Activated CD4-positive, alpha-beta T cell treated with anti-CD3 and anti-CD28 coated beads, Interleukin-2, amount 10 ng/mL, durations not matched to agents 7 days and 5 days (primary cell): ENCODE results near the gene HCN2. TPM values are rescaled to one million over a fixed set of nuclear protein-coding genes. Genes with fewer than 3 reads are reported as not detected.
"Not testable (repeated sequence)": the region's sequence is repeated elsewhere in the genome, so short reads cannot be mapped to it uniquely, and the experiment has no call there.

Source experiments
- CTCF ChIA-PET: fragments of 350-600 bp; sonication (Branson Sonifier 250); formaldehyde crosslinking; loops from one replicate; lab custom pipeline; 2021; ENCODE audit warnings: antibody characterized with exemption; lab: Charles Lee
- POLR2A ChIA-PET: fragments of 350-600 bp; sonication (Branson Sonifier 250); formaldehyde crosslinking; loops from one replicate; lab custom pipeline; 2021; ENCODE audit warnings: antibody characterized with exemption; lab: Charles Lee
- DNase-seq: peaks from one replicate; pipeline ENCODE4 v3.0.0-alpha.2; 2020
- H3K27ac Mint-ChIP-seq: one replicate; pipeline ENCODE4 v1.8.0; 2021; ENCODE audit warnings: mild to moderate bottlenecking, moderate library complexity, mixed read lengths
- H3K27me3 Mint-ChIP-seq: one replicate; pipeline ENCODE4 v1.8.0; 2021; ENCODE audit warnings: mixed read lengths
- H3K36me3 Mint-ChIP-seq: one replicate; pipeline ENCODE4 v1.8.0; 2021; ENCODE audit warnings: low read depth, mixed read lengths
- H3K4me1 Mint-ChIP-seq: one replicate; pipeline ENCODE4 v1.8.0; 2021; ENCODE audit warnings: mixed read lengths
- H3K4me3 Mint-ChIP-seq: one replicate; pipeline ENCODE4 v1.8.0; 2021; ENCODE audit warnings: mild to moderate bottlenecking, moderate library complexity, mixed read lengths
- H3K9me3 Mint-ChIP-seq: one replicate; pipeline ENCODE4 v1.8.0; 2021; ENCODE audit warnings: mixed read lengths
- total RNA-seq, 2 experiments: library from RNA; stranded (reverse); gene quantifications; one replicate each; pipeline ENCODE4 v1.2.3, GENCODE V29; 2021

The HCN2 gene
- total RNA-seq, 2 experiments from 2014 or later = 2.6 to 3.2 TPM

DNA sequence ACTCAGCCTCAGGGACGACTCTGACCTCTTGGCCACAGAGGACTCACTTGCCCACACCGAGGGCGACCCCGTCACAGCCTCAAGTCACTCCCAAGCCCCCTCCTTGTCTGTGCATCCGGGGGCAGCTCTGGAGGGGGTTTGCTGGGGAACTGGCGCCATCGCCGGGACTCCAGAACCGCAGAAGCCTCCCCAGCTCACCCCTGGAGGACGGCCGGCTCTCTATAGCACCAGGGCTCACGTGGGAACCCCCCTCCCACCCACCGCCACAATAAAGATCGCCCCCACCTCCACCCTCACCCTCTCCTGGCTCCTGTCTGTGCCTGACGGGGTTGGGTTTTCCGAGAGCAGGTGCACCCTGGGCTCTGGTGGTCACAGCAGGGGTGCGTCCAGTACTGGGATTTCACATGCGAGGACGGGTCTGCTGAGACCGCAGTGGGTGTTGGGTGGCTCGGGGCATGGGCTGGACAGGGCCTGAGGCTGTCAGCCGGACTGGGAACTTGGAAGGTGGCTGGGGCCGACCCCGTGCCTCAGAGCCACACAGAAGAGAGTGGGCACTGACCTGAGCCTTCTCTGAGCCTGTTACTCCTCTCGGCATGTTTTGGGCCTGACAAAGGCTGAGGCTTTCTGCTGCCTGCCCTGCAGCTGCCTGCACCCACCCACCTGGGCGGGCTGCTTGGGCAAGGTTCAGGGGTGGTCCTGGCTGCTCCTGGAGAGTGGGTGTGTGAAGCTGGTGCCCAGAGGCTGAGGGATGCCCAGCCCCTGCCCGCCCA, 6.3 kb upstream of the HCN2 start:
- H3K27ac Mint-ChIP-seq = no peak overlapping the region
- H3K27me3 Mint-ChIP-seq = peaks cover 4% of the 10 kb centered on the region
- no peak for DNase-seq
- CTCF ChIA-PET = interaction anchor here (0.7 to 1.2 kb wide), 3 partner anchors 15 to 73 kb away, joined by 3 to 5 read pairs (median 4); no protein-coding TSS in a partner anchor
- H3K9me3 Mint-ChIP-seq = no peaks in the 10 kb centered on the region
- no peak overlapping the region for H3K4me3 Mint-ChIP-seq
- peaks cover 6% of the 10 kb centered on the region for H3K4me1 Mint-ChIP-seq
- POLR2A ChIA-PET = no interaction called here
- peaks cover 3% of the 10 kb centered on the region for H3K36me3 Mint-ChIP-seq

DNA sequence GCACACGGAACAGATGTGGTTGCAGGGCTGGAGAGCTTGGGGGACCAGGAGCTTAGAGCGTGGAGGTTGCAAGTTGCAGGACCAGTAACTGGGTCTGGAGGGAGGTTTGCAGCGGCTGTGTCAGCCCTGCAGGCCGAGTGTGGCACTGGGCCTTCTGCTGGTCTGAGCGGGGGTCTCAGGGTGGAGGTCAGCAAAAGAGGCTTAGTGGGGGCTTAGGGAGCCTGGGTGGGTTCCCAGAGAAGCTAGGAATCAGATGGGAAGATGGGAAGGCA, 5.8 kb upstream of the HCN2 start:
- peak overlapping the region; percentile 76 for H3K27ac Mint-ChIP-seq
- peaks cover 8% of the 10 kb centered on the region for H3K4me1 Mint-ChIP-seq
- peaks cover 3% of the 10 kb centered on the region for H3K36me3 Mint-ChIP-seq
- no peak for DNase-seq
- POLR2A ChIA-PET = no interaction called here
- no peaks in the 10 kb centered on the region for H3K9me3 Mint-ChIP-seq
- H3K4me3 Mint-ChIP-seq = no peak overlapping the region
- peaks cover 6% of the 10 kb centered on the region for H3K27me3 Mint-ChIP-seq
- CTCF ChIA-PET = interaction anchor here (0.5 to 1.7 kb wide), 9 partner anchors 9 to 74 kb away, joined by 3 to 8 read pairs (median 4); no protein-coding TSS in a partner anchor

DNA sequence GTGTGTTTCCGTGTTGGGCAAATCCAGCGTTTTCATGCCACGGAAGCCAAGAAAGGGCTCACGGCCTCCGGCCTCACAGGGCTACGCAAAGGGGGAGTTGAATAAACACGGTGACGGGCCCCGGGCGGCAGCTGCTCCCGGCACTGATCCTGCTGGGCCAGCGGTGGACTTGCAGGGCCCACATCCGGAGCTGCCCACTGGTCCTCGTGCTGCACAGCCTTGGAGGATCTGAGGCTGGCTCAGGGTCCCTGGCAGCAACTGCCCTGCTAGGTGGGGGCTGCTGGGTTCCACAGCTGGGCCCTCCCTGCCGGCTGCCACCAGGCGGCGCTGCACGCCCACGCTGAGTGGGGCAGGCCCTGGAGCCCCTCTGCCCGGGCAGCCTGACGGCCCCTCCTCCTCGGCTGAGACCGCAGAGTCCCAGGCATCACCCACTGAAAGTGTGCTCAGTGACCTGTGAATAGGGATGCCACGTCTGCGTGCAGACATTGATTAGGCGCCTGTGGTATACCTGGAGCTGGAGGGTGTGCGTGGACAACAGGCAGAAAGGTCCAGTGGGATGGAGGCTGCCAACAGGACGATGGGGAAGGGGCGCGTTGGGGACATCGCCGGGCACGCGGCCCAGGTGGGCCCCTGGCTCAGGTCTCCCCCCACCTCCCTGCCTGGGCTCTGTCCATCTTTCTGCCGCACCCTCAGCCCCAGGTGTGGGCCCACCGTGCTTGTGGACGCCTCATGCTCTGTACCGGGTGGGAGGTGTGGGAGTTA, 5.3 kb upstream of the HCN2 start:
- CTCF ChIA-PET = interaction anchor here (0.5 to 1.7 kb wide), 14 partner anchors 10 to 84 kb away, joined by 3 to 8 read pairs (median 4); partner anchors contain the start of gene POLRMT
- Mint-ChIP-seq H3K9me3 (no peaks in the 10 kb centered on the region), H3K27me3 (peaks cover 8% of the 10 kb centered on the region), H3K27ac (no peak overlapping the region), H3K4me3 (no peak overlapping the region), H3K36me3 (peaks cover 3% of the 10 kb centered on the region), H3K4me1 (peaks cover 8% of the 10 kb centered on the region)
- DNase-seq = peak; percentile 61
- POLR2A ChIA-PET = no interaction called here

DNA sequence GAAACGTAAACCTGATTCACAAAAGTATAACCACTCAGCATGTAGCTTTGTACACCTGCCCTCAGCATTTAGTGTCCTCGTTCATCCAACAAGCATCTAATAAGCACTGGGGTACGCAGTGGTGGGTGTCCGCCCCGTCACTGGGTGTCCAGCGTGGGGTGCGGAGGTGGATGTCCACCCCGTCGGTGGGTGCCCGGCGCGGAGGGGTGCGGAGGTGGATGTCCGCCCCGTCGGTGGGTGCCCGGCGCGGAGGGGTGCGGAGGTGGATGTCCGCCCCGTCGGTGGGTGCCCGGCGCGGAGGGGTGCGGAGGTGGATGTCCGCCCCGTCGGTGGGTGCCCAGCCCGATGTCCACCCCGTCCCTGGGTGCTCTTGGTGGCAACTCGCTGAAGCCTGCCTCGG, 4.5 kb upstream of the HCN2 start:
- POLR2A ChIA-PET, H3K4me3 Mint-ChIP-seq, DNase-seq, H3K9me3 Mint-ChIP-seq, H3K4me1 Mint-ChIP-seq, H3K27me3 Mint-ChIP-seq, H3K36me3 Mint-ChIP-seq, H3K27ac Mint-ChIP-seq: not testable (repeated sequence)
- CTCF ChIA-PET = interaction anchor here (0.5 to 1.7 kb wide), 10 partner anchors 10 to 83 kb away, joined by 3 to 8 read pairs (median 4); partner anchors contain the start of gene POLRMT

DNA sequence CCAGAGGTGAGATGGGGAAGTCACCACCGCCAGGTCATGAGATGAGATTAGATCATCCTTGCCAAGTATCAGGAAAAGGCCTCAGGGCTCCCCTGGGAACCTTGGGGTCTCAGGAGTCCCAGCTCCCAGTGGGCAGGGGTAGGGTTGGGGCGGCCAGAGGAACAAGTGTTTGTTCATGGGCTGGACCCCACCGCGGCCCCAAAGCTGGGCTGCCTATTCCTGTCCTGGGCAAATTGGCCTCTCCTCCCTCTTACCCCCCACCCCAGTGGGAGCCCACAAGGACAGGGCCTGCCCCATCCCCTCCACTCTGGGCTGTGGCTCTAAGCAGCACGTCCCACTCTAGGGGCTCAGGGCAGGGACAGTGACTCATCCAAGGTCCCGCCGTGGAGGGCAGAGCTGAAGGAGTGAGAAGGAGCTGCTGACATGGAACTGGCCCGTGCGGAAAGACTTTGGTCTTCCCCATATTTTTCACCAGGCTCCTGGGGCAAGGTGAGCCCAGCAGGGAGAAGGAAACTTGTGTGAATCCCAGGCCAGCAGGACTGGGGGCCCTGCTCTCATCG, 4.0 kb upstream of the HCN2 start:
- Mint-ChIP-seq H3K9me3 (no peaks in the 10 kb centered on the region), H3K27me3 (peaks cover 10% of the 10 kb centered on the region), H3K27ac (no peak overlapping the region), H3K4me3 (no peak overlapping the region), H3K4me1 (peaks cover 10% of the 10 kb centered on the region), H3K36me3 (peaks cover 3% of the 10 kb centered on the region)
- POLR2A ChIA-PET = no interaction called here
- CTCF ChIA-PET = interaction anchor here (0.6 to 1.7 kb wide), 6 partner anchors 11 to 65 kb away, joined by 3 to 8 read pairs (median 4); partner anchors contain the start of gene POLRMT
- DNase-seq = no peak

DNA sequence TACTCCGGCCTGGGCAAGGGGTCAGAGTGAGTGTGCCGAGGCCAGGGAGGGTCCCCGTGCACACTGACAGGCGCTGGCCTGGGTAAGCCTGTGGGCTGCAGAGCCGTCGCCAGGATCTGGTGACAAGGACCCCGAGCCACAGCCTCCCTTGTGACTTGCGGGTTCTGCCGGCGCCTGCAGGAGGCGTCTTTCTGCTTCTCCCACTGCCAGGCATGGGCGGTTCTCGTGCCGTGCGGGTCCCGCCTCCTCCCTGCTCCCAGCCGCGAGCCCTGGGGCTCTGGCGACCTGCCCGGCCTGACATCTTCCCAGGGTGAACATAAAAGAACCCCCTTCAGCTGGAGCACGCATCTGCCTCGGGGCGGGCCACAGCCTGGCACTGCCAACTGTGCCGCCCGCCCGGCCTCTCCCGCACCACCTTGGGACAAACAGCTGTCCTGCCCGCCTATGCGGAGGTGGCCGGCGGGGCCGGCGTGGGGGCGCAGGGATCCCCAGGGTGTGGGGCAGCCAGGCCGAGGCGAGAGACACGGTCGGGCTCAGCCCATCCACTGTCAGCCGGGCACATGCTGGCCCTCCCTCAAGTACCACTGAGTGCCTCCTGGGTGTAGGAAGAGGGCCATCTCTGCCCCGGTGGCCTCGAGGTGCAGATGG, 1.5 kb upstream of the HCN2 start:
- CTCF ChIA-PET = no interaction called here
- Mint-ChIP-seq H3K27ac (no peak overlapping the region), H3K36me3 (no peaks in the 10 kb centered on the region), H3K27me3 (peaks cover 21% of the 10 kb centered on the region), H3K9me3 (no peaks in the 10 kb centered on the region), H3K4me3 (no peak overlapping the region), H3K4me1 (peaks cover 10% of the 10 kb centered on the region)
- peak; percentile 71 for DNase-seq
- POLR2A ChIA-PET = no interaction called here

DNA sequence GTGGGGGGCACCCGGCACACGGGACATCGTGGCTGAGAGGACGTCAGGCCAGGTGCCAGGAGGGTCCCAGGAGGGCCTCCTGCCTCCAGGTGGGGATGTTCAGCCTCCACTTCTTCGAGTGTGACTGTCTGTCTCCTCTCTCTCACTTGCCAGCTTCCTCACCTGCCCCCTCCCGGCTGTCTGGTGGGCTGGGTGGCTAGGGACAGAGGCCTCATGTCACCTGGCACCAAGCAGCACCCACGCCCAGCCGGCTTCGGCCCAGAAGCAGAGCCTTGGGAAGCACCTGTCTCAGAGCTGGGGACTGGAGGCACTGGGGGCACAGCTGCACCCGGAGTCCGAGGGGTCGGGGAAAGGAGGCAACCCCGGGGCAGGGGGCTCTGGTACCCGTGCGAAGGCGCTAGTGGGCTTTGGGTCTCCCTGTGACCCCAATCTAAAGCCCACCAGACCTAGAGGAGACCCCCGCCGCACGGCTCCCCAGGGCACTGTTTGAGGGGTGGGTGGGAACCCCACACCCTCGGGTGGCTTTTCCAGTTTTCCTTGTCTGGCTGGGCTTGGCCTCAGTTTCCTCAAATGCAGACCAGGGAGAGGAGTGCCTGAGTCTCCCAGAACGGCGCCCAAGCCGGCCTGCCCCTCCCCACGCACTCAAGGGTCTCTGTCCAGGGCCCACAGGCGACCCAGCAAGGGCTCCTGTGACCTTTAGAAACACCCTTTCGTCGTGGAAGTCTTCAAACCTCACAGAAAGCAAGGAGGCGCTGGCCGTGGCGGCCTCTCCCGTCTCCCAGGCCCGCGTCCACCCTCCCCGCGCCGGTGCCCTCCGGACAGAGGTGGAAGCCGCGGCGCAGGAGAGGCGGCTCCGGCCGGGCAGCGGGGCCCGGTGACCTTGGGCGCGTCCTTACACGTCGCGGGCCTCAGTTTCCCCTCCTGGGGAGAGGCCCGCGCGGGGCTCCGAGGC, 664 bp upstream of the HCN2 start:
- Mint-ChIP-seq H3K27me3 (peaks cover 27% of the 10 kb centered on the region), H3K4me3 (no peak overlapping the region), H3K36me3 (no peaks in the 10 kb centered on the region), H3K9me3 (no peaks in the 10 kb centered on the region), H3K4me1 (peaks cover 10% of the 10 kb centered on the region), H3K27ac (no peak overlapping the region)
- no peak for DNase-seq
- CTCF ChIA-PET = interaction anchor here (0.5 kb wide), 1 partner anchor 85 kb away, joined by 3 read pairs; no protein-coding TSS in a partner anchor
- POLR2A ChIA-PET = no interaction called here

DNA sequence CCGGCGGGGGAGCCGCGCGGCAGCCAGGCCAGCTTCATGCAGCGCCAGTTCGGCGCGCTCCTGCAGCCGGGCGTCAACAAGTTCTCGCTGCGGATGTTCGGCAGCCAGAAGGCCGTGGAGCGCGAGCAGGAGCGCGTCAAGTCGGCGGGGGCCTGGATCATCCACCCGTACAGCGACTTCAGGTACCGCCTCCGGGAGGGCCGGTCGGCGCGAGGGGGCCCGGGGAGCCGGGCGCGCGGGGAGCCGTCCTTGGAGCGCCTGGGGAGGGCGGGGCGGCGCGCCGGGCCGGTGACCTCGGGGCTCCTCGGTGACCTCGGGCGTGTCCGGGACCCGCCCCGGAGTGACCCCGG, 690 bp downstream of the HCN2 start:
- ChIA-PET CTCF (no interaction called here), POLR2A (no interaction called here)
- H3K9me3 Mint-ChIP-seq = no peaks in the 10 kb centered on the region
- no peak overlapping the region for H3K4me3 Mint-ChIP-seq
- no peaks in the 10 kb centered on the region for H3K36me3 Mint-ChIP-seq
- no peak overlapping the region for H3K27ac Mint-ChIP-seq
- H3K27me3 Mint-ChIP-seq = peaks cover 27% of the 10 kb centered on the region
- peak; percentile 23 for DNase-seq
- H3K4me1 Mint-ChIP-seq = peaks cover 7% of the 10 kb centered on the region

DNA sequence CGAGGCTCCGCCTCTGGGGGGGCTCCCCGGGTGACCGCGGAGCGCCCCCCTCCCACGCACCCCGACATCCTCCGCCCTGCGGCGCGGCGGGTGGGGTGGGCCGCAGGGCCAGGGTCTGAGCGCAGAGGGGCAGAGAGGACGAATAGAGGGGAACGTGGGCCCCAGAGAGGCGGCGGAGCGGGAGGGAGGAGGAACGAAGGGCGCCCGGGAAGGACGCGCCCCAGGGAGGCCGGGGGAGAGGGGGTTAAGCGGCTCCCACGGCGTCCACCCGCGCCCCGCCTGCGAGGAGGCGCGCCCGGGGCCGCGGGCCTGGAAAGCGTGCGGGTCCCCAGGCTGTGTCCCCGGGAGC, 1.0 kb downstream of the HCN2 start:
- no peak overlapping the region for H3K4me3 Mint-ChIP-seq
- CTCF ChIA-PET = no interaction called here

DNA sequence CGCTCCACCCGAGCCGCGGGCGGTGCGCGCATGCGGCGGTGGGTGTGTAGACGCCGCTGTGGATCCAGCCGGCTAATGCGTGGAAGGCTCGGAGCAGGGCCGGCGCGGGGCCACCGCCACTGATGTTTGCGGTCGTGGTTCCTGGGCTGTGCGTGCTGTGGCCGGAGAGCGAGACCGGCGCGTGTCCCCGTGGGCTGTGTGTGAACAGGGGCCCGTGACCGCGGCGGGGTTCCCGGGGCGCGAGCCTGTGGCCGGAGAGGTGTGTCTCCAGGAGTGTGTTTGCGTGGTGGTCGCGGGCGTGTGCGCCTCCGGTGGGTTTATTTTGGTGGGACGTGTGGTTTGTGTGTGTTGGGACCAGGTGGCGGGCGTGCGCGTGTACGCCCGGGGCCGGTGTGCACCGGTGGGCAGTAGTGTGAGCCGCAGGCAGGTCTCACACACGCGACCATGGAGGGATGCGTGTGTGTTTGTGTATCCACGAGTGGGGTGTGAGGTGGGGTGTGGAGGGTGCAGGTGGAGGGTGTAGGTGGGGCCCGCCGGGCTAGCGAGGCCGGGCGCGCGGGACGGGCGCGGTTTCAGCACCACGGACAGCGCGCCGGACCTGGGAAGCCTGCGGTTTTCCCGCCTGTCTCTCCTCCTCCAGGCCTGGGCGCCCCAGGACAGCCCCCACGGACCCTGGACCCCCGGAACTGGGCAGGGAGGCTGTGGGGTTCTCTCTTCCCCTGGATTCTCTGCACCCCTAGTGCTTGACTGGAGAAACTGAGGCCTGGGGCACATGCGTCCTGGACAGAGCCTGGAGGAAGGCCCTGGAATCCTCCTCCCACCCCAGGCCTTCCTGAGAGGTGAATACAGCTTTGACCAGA, 1.6 kb downstream of the HCN2 start:
- Mint-ChIP-seq H3K36me3 (no peaks in the 10 kb centered on the region), H3K27ac (peak overlapping the region; percentile 36), H3K4me3 (no peak overlapping the region), H3K4me1 (peaks cover 7% of the 10 kb centered on the region), H3K27me3 (peaks cover 27% of the 10 kb centered on the region), H3K9me3 (no peaks in the 10 kb centered on the region)
- ChIA-PET POLR2A (no interaction called here), CTCF (no interaction called here)
- no peak for DNase-seq

More for the DNA sequence above, 1.0 kb downstream of the HCN2 start:
- peaks cover 7% of the 10 kb centered on the region for H3K4me1 Mint-ChIP-seq
- H3K36me3 Mint-ChIP-seq = no peaks in the 10 kb centered on the region
- H3K27me3 Mint-ChIP-seq = peaks cover 27% of the 10 kb centered on the region
- no peak for DNase-seq
- POLR2A ChIA-PET = no interaction called here
- H3K9me3 Mint-ChIP-seq = no peaks in the 10 kb centered on the region
- no peak overlapping the region for H3K27ac Mint-ChIP-seq

DNA sequence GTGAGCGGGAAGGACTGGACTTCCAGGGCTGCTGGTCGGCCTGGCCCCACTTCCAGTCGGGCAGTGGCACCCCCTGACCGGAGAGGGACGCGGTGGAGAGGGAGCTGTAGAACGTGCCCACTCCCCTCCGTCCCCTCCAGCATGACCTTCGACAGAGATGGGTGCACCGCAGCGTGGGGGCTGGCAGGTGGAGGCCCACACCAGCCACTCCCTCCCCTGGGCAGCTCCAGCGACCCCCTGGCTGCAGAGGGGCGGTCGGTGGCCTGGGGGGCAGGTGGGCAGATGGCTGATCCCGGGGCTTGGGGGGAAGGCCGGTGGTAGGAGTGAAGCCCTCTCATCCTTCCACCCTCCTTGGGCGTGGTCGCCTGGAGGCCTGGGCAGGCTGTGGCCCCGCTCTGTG, 2.4 kb downstream of the HCN2 start:
- no peak for DNase-seq
- H3K27me3 Mint-ChIP-seq = peaks cover 27% of the 10 kb centered on the region
- no peaks in the 10 kb centered on the region for H3K36me3 Mint-ChIP-seq
- H3K4me1 Mint-ChIP-seq = peaks cover 7% of the 10 kb centered on the region
- no peak overlapping the region for H3K4me3 Mint-ChIP-seq
- ChIA-PET POLR2A (no interaction called here), CTCF (no interaction called here)
- no peaks in the 10 kb centered on the region for H3K9me3 Mint-ChIP-seq
- no peak overlapping the region for H3K27ac Mint-ChIP-seq
